Measurements from ENCODE around the gene CNTNAP4.

CNTNAP4 gene

DNA sequence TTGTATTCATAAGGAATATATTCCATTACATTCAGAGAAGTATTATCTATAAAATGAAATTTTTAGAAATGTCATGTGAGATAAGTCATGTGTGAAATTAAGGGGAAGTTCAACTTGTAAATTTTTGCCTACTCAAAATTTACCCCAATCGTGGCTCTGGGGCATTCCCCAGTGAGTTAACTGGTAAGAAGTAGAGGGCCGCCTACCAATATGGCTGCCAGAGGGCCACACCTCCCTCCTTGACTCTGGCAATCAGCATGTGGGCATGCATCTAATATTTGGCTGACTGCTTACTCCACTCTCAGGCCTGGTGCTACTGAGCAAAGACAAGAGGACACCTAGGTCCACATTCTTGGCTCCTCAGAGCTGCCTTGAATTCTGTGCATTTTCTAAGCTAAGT, 39.7 kb upstream of the CNTNAP4 start:
- intact Hi-C loops (cut with DNase I; ENCODE audit: low total_unique reads), result no loop called here
- no peak for DNase-seq
- TF ChIP-seq, protein P1, sequence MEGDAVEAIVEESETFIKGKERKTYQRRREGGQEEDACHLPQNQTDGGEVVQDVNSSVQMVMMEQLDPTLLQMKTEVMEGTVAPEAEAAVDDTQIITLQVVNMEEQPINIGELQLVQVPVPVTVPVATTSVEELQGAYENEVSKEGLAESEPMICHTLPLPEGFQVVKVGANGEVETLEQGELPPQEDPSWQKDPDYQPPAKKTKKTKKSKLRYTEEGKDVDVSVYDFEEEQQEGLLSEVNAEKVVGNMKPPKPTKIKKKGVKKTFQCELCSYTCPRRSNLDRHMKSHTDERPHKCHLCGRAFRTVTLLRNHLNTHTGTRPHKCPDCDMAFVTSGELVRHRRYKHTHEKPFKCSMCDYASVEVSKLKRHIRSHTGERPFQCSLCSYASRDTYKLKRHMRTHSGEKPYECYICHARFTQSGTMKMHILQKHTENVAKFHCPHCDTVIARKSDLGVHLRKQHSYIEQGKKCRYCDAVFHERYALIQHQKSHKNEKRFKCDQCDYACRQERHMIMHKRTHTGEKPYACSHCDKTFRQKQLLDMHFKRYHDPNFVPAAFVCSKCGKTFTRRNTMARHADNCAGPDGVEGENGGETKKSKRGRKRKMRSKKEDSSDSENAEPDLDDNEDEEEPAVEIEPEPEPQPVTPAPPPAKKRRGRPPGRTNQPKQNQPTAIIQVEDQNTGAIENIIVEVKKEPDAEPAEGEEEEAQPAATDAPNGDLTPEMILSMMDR (IDR thresholded peaks at IDR 0.05), result no peak

DNA sequence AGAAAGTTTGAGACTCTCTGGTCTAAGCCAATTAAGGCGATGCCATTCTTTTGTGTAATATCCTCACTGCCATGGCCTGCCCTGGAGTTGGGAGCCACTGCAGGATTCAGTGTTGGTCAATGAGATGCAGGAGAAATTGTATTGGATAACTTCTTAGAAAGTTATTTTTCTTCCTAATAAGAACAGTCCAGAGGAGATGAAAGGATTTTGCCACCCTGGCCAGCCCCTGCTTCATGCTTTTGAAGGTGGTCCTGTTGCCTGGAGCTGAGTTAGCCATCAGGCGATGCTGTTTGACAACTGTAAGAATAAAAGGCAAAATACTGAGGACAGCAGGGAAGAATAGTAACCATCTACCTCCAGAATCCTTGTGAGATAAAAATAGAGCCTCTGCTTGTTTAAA, 35.4 kb upstream of the CNTNAP4 start:
- intact Hi-C loops (cut with DNase I; ENCODE audit: low total_unique reads), result no loop called here
- H3K27me3 ChIP-seq, result no peaks in the 10 kb centered on the region
- DNase-seq, result no peak
- H3K4me1 ChIP-seq, result no peaks in the 10 kb centered on the region
- TF ChIP-seq, protein P1 (IDR thresholded peaks at IDR 0.05), result no peak
- no peaks in the 10 kb centered on the region for H3K9me3 ChIP-seq
- H3K27ac ChIP-seq, result no peak overlapping the region
- no peaks in the 10 kb centered on the region for H3K36me3 ChIP-seq
- no peak overlapping the region for H3K4me3 ChIP-seq

More for the DNA sequence above, 39.7 kb upstream of the CNTNAP4 start:
- Histone ChIP-seq H3K4me3 (no peak overlapping the region), H3K27ac (no peak overlapping the region), H3K9me3 (no peaks in the 10 kb centered on the region), H3K36me3 (no peaks in the 10 kb centered on the region), H3K27me3 (no peaks in the 10 kb centered on the region), H3K4me1 (no peaks in the 10 kb centered on the region)

DNA sequence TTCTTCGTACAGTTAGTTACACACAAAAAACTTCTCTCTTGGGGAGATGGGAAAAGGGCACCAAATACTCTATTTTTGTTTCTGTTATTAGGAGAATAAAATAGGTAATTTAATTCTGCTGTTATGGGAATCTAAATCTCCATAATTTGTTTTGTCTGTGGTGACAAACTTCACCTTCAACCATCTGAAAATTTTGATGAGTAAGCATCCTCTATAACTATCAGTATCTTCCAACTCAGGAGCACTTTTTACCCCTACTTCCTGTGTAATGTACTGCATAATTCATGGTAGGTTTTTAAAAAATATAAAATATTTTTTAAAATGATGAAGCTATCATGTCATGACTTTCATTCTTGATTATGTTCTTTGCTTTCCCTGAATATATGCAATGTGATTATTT, 33.6 kb upstream of the CNTNAP4 start:
- Histone ChIP-seq H3K27ac (no peak overlapping the region), H3K9me3 (no peaks in the 10 kb centered on the region), H3K27me3 (no peaks in the 10 kb centered on the region), H3K4me1 (no peaks in the 10 kb centered on the region), H3K4me3 (no peak overlapping the region), H3K36me3 (no peaks in the 10 kb centered on the region)
- no peak for DNase-seq
- TF ChIP-seq, protein P1 (IDR thresholded peaks at IDR 0.05), result no peak
- intact Hi-C loops (cut with DNase I; ENCODE audit: low total_unique reads), result no loop called here

DNA sequence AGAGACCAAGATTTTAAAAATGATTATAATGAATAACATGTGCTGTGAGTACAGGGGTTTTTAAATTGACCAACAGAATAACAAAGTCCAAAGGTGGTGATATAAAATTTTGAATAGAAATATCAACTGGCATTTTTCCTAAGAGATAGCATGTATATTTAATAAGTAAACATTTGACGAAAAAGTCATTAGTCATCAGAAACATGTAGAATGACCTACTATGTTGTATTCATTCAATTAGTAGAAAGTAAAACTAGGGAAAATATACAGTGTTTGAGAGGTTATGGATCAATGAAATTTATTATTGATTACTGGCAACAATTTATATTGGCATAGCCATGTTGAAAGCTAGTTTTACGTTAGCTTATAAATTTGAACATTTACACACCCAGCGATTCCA, 30.6 kb upstream of the CNTNAP4 start:
- H3K36me3 ChIP-seq, result no peaks in the 10 kb centered on the region
- no peak for DNase-seq
- H3K4me3 ChIP-seq, result no peak overlapping the region
- H3K27ac ChIP-seq, result no peak overlapping the region
- H3K27me3 ChIP-seq, result no peaks in the 10 kb centered on the region
- TF ChIP-seq, protein P1 (IDR thresholded peaks at IDR 0.05), result no peak
- intact Hi-C loops (cut with DNase I; ENCODE audit: low total_unique reads), result no loop called here
- no peaks in the 10 kb centered on the region for H3K9me3 ChIP-seq
- H3K4me1 ChIP-seq, result no peaks in the 10 kb centered on the region

DNA sequence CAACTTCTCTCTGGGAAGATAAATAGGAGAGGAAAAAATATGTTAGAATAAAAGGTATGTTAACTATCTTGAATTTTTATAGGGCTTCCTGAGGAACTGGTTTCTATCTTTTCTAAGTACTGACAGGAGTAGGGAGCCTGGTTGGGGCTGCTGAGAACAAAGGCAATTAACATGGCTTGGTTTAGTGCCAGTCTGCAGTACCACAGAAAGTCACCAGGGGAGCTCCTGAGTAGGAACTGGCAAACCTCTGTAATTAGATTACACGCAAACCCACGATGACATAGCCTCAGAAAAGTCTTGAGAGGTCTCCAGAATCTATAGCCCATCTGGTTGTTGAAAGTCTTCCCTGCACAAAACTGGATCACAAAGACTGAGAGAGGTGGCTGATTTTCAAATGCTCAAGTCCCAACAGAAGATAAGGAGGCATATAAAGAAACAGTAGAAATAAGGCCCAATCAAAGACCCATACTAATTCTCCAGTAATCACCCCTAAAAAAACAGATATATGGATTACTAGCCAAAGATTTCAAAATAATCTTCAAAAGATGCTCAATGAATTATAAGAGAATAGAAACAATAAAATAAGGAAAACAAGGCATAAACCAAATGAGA, 11.7 kb upstream of the CNTNAP4 start:
- no peak for DNase-seq
- Histone ChIP-seq H3K36me3 (no peaks in the 10 kb centered on the region), H3K9me3 (no peaks in the 10 kb centered on the region), H3K4me3 (no peak overlapping the region), H3K4me1 (no peaks in the 10 kb centered on the region), H3K27ac (no peak overlapping the region), H3K27me3 (no peaks in the 10 kb centered on the region)
- TF ChIP-seq, protein P1 (IDR thresholded peaks at IDR 0.05), result no peak
- intact Hi-C loops (cut with DNase I; ENCODE audit: low total_unique reads), result no loop called here

DNA sequence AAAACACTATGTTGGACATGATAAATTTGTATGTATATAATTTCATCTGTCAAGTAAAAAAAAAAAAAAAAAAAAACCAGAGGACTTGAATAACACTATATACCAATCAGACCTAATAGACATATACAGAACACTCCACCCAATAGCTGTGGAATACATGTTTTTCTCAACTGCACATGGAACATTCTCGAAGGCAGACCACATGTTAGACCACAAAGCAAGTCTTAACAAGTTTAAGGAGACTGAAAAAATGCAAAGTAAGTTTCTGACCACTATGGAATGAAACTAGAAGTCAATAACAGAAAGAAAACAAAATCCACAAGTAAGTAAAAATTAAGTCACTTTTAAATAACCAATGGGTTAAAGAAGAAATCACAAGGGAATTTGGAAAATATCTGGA, 8.4 kb upstream of the CNTNAP4 start:
- Histone ChIP-seq H3K27ac (no peak overlapping the region), H3K4me3 (no peak overlapping the region), H3K9me3 (no peaks in the 10 kb centered on the region), H3K36me3 (no peaks in the 10 kb centered on the region), H3K27me3 (no peaks in the 10 kb centered on the region), H3K4me1 (no peaks in the 10 kb centered on the region)
- intact Hi-C loops (cut with DNase I; ENCODE audit: low total_unique reads), result no loop called here
- TF ChIP-seq, protein P1 (IDR thresholded peaks at IDR 0.05), result no peak
- DNase-seq, result no peak

Measured in tibial artery (tissue), 4 donors.